GM21528 (cell line): ENCODE measurements around the gene SLC35F3.
"Not testable (repeated sequence)": the region's sequence is repeated elsewhere in the genome, so short reads cannot be mapped to it uniquely, and the experiment has no call there.

Experiments
- ATAC-seq: cut with Tn5 transposase; IDR thresholded peaks from one replicate; pipeline ENCODE4 v1.9.1; 2021; ENCODE audit warnings: mild to moderate bottlenecking, moderate library complexity; ENCODE audit not compliant: unreplicated experiment, low FRiP score

The SLC35F3 gene

DNA sequence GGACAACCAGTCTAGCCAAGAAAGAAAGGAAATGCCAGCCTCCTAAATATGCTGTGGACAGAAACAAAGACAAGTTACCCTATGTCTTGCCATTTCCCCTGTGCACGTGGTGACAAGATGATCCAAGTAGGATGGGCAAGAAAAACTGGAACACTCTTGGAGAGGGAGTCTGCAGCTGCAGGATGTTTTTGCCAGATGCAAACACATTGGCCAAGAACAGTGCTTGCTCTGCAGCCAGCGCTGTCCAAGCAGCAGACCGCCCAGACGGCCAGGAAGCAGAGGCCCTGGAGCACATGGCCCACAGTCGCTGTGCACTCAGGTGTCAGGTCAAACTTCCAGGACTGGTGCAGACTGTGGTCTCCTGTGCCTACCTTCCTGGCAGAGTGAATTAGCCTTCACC lies 189.3 kb downstream of the SLC35F3 start:
- ATAC-seq: no peak

GRCh38 chr1:234094172-234094571 lies 189.7 kb downstream of the SLC35F3 start:
- ATAC-seq: no peak

GRCh38 chr1:234096161-234096770 lies 191.8 kb downstream of the SLC35F3 start:
- no peak for ATAC-seq

- no peak for ATAC-seq
These were observed 198.1 kb downstream of the SLC35F3 start for GRCh38 chr1:234102583-234102982.

- ATAC-seq: no peak
These were observed 198.7 kb downstream of the SLC35F3 start for GRCh38 chr1:234103198-234103597.

DNA sequence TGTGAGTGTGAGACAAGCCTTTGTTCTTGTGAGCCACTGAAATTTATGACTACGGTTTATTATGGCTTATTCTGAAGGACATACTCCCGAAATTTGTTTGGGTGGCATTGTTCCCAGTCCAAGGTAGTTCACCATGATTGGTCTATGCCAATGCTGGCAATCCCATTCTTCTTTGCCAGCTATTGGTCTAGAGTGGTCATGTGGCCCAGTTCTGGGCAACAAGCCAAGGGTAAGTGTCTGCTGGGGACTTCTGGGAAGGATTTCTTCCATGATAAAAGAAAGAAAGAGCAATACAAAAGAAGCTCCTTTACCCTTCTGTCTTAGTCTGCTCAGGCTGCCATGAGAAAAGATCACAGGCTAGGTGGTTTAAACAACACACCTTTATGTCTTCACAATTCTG lies 201.6 kb downstream of the SLC35F3 start:
- no peak for ATAC-seq

- no peak for ATAC-seq
These were observed 203.0 kb downstream of the SLC35F3 start for GRCh38 chr1:234107416-234108021.

DNA sequence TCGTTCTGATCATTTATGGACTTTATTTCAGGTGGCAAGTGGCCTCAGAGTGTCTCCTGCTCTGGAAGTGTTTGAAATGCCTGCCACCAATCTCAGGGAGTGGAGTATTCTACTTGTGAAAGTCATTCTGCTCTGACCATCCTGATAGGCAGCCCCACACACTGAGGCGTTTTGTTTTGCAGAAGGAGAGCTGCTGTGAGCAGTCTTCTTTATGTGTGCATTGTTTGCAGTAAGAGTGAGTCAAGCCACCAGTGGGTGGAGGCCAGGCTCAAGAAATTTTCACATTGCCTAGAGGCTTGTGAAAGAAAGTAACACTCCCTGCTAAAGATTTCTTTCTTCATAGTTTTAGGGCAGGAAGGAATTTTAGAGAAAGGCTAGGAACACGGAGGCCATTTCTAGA lies 204.4 kb downstream of the SLC35F3 start:
- no peak for ATAC-seq

DNA sequence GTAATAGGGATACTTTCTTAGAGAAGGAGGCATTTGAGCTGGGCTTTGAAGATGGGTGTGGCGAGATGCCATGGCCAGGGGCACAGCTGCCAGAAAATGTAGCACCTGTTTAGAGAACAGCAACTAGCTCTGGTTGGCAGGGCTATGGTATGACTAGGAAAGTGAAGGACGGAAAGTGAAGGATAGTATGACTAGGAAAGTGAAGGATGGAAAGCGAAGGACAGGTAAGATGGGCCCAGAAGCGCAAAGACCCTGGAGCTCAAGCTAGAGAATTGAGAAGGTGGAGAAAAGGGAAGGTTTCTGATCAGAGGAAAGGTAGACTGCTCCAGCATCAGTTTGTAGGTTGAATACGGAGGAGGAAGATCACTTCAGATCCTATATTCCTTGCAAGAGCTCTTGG lies 205.4 kb downstream of the SLC35F3 start:
- no peak for ATAC-seq

DNA sequence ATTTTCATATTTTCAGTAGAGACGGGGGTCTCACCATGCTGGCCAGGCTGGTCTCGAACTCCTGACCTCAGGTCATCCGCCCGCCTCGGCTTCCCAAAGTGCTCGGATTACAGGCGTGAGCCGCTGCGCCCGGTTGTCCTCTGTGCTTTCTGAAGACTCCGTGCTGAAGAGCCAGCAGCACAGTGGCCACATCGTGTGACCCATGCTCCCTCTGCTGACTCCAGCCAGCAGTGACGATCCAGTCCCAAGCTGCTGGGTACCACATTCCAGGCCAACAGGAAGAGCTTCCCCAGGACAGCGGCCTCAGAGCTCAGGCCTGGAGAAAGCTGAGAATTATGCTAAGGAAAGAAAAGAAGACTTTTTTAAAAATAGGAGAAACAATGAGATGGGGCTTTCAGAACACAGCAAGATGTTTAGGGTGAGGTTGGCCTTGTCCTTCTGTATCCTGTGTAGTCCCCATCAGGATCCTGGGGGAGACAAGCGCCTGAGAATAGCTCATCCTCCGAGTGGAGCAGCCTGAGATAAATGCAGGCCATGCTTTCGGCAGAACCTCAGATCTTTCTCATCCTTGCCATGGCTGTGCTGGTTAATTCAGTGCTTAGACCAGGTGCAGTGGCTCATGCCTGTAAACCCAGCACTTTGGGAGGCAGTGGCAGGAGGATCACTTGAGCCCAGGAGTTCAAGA lies 207.1 kb downstream of the SLC35F3 start:
- no peak for ATAC-seq

DNA sequence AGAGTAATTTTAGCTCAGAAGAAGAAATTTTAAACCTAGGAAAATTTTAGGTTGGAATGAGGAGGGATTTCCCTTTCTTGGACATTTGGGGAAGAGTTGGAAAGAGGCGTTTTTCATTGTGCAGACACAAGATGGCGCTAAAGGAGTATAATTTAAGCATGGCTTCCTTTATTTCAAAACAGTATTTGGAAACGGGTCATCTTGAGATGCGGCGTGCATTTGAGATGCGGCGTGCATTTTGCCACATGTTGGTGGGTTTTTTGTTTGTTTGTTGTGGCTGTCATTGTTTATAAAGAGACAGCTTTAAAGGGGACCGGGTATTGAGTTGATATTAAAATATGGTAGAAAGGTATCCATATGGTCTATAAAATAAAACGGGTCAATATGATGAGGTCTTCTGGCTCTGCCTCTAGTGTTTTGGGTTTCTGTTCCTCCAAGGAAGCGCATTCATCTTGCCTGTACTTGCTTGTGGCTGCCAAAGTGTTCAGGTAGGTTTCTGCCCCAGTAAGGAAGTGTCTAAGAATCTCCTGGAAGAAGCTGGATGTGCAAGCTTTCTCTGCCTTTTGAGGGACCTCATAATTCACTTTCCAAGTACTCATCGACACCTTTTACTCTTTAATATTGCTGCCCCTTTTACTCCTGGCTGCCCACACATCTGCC lies 210.3 kb downstream of the SLC35F3 start:
- no peak for ATAC-seq

DNA sequence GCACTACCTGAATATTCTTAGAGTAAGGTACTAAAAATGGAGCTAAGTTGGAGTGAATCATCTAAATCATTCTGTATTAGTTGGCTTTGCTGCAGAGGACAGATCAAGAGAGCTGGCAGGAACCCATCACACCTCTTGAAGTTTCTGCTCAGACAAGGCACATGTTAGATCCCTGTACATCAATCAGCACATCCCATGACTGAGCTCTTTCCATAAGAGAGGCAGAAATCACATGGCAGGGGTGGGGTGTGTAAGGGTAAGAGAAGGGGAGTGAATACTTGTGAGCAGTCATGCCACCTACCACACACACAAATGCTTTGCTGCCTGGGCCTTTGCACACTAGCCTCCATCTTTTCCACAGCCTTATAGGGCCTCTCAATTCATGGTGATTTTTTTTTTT lies 214.4 kb downstream of the SLC35F3 start:
- no peak for ATAC-seq

DNA sequence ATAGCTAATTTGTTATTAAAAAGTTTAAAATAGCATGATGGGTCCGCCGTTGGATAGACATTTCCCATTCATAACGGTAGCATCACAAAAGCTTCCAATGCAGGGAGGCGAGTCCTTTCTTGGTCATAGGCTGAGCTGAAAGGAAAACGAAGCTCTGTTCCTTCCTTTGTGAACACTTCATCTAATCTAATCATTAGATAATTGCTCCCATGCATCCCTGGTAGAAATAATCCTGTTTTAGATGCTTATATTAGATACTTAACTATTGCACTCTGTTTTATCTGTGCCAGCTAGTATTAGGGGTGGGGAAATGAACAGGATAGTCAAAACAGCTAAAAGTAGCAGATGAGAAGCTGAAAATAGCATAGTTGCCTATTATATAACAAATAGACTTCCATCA lies 215.0 kb downstream of the SLC35F3 start:
- no peak for ATAC-seq

GRCh38 chr1:234120327-234120944 lies 216.0 kb downstream of the SLC35F3 start:
- no peak for ATAC-seq

DNA sequence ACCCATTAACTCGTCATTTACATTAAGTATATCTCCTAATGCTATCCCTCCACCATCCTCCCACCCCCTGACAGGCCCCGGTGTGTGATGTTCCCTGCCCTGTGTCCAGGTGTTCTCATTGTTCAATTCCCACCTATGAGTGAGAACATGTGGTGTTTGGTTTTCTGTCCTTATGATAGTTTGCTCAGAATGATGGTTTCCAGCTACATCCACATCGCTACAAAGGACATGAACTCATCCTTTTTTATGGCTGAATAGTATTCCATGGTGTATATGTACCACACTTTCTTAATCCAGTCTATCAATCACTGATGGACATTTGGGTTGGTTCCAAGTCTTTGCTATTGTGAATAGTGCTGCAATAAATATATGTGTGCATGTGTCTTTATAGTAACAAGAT lies 217.2 kb downstream of the SLC35F3 start:
- not testable (repeated sequence) for ATAC-seq

- ATAC-seq: not testable (repeated sequence)
These were observed 218.1 kb downstream of the SLC35F3 start for GRCh38 chr1:234122571-234122970.

DNA sequence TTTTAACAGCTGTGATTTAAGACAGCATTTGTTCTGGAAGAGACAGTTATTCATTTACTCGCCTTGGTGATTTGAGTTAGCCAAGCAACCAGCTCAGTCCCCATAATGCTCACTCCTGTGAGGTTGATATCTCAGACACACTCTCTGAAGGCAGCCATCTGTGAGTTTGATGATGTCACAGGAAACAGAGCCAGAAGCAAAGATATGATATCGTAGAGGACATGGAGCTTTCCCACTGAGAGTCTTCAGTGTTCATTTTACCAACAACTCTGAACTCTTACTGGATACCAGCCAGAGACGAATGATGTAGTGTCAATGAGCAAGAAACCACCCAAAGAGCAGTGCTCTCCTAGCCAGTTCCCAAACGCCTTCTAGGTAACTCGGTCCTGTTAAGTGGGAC lies 219.4 kb downstream of the SLC35F3 start:
- no peak for ATAC-seq

GRCh38 chr1:234125283-234125682 lies 220.8 kb downstream of the SLC35F3 start:
- ATAC-seq: no peak

DNA sequence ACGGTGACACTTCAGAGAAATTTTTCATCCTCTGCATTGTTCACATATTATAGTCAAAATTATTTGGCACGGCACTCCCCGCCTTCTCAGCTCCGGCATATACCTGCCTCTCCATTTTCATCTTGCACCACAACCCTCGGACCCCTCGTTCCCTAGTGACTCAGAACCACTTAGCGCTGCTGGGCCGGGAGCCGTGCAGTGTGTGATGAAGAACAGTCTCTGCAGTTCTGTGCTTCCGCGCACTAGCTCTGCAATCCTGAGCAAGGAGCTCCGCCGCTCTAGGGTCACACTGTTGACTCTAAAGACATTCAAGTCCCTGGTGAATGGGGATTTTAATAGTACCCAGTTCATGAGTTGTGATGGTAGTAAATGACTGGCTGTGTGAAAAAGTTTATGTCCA lies 221.2 kb downstream of the SLC35F3 start:
- ATAC-seq: no peak

DNA sequence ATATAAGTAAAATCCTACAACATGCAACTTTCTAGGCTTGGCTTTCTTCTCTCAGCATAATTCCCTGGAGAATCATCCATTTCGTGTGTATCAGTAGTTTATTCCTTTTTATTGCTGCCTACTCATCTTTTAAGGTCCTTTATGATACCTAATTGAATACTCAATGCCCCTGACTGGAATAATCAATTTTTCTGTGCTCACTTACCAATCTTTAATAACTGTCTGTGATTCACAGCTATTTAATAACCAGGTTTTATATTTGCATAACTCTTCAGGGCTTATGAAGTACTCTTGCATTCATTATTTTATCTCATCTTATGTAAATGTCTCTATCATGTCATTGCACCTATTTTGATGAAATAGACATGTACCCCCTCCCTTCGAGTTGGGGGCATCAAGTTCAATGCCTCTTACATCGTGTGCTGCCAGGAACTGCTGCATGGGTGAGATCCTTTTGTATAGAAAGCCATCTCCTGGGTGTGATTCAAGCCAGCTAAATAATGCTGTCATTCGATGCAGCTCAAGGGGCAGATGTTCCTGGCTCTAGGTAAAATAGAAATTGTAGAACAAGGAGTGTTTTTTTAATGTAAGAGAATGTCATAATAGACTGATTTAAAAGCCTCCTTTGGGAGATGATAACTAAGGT lies 222.7 kb downstream of the SLC35F3 start:
- no peak for ATAC-seq

DNA sequence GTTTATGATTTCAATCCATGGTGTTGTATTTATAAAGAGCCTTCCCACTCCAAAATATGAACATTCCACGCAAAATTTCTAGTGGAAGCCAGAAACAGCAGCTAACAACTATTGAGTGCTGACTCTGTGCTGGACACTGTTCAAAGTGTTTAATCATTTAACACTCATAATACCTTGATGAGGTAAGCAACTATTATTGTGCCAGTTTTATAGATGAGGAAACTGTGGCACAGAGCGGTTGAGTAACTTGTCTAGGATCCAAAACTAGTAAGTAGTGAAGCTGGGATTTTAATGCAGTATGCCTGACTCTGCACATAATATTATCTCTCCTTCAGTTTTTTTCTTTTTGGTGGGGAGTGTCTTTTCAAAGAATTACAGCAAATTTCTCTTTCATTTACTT lies 228.3 kb downstream of the SLC35F3 start:
- ATAC-seq: no peak
